ENCODE data around the gene NPAS1. TPM values are rescaled to one million over a fixed set of nuclear protein-coding genes. Genes with fewer than 3 reads are reported as not detected.

Gene NPAS1
- total and polyA plus RNA-seq, 2 of the 8 experiments (the other 6 are each of a cell fraction or from before 2014, with no cell fraction given), result 9.9 to 13.9 TPM

- Histone ChIP-seq H4K8ac (ENCODE audit: extremely low read depth, insufficient read depth, low read length) (no peak overlapping the region), H3K18ac (ENCODE audit: extremely low read depth, low read length) (no peak overlapping the region), H2BK15ac (ENCODE audit: low read length) (no peak overlapping the region), H4K5ac (ENCODE audit: insufficient read length, low read depth, low read length) (no peak overlapping the region), H3K4me2 (ENCODE audit: insufficient read depth in 1 of 2, low read depth in 2 of 2, low read length in 2 of 2) (no peak overlapping the region), H3K79me2 (ENCODE audit: control insufficient read depth in 1 of 2, insufficient read depth in 2 of 2, low read length in 2 of 2) (peaks cover 0 to 2% of the 10 kb centered on the region in 2 experiments; a peak in 1 of 4 replicates), H3K23ac (ENCODE audit: insufficient read length) (no peak overlapping the region), H2BK5ac (ENCODE audit: low read depth, low read length) (peak overlapping the region; percentile 12; the same call in 1 of the 2 replicates), H3K9me3 (ENCODE audit: insufficient read depth in 2 of 2, low read depth in 1 of 2, low read length in 1 of 2) (no peaks in the 10 kb centered on the region), H3K4ac (replicated peaks; ENCODE audit: insufficient read length, low read depth, low read length) (no peak overlapping the region), H3K79me1 (ENCODE audit: low read depth, low read length) (peaks cover 6% of the 10 kb centered on the region), H2AFZ (ENCODE audit: low read length) (no peak overlapping the region), H2AK5ac (ENCODE audit: low read depth, low read length) (no peak overlapping the region), H2BK12ac (ENCODE audit: low read depth, low read length) (no peak overlapping the region), H3K9ac (replicated peaks in 1 of 4; ENCODE audit: extremely low read depth in 1 of 4, low read depth in 3 of 4, low read length in 3 of 4) (no peak overlapping the region), H2BK120ac (replicated peaks; ENCODE audit: low read depth, low read length) (no peak overlapping the region), H3K36me3 (ENCODE audit: control insufficient read depth in 2 of 4, insufficient read depth in 4 of 4, low read length in 3 of 4) (peaks cover 26 to 67% (median 45%) of the 10 kb centered on the region in 4 experiments), H3K14ac (ENCODE audit: insufficient read length) (no peak overlapping the region), H3K27me3 (replicated peaks in 1 of 4; ENCODE audit: control insufficient read depth in 3 of 4, extremely low read depth in 1 of 4, insufficient read depth in 3 of 4, low read length in 3 of 4) (no peaks in the 10 kb centered on the region), H3K56ac (replicated peaks; ENCODE audit: insufficient read length, low read depth, low read length) (no peak overlapping the region), H3K4me1 (replicated peaks in 1 of 4; ENCODE audit: control insufficient read depth in 3 of 4, insufficient read depth in 4 of 4, low read length in 3 of 4) (no peaks in the 10 kb centered on the region), H3K4me3 (ENCODE audit: extremely low read depth in 1 of 4, insufficient read depth in 2 of 4, low read depth in 3 of 4, low read length in 4 of 4) (no peak overlapping the region), H3K23me2 (ENCODE audit: low read depth, low read length) (no peaks in the 10 kb centered on the region), H4K20me1 (replicated peaks in 1 of 2; ENCODE audit: control insufficient read depth in 1 of 2, insufficient read depth in 2 of 2, low read length in 2 of 2) (peaks cover 9 to 22% of the 10 kb centered on the region in 2 experiments), H4K91ac (replicated peaks; ENCODE audit: insufficient read length, low read length) (no peak overlapping the region), H3K27ac (ENCODE audit: low read depth, low read length) (no peak overlapping the region; the same call in 1 of the 2 replicates), H2BK20ac (ENCODE audit: low read length) (no peak overlapping the region)
- FAIRE-seq (no peak), DNase-seq (ENCODE audit: low read depth in 1 of 2, low spot score in 2 of 2) (no peak)
- WGBS, 2 experiments (ENCODE audit: extremely low coverage in 1 of 2, insufficient coverage in 1 of 2, insufficient read length in 1 of 2, insufficient replicate concordance in 2 of 2, low coverage in 1 of 2, low lambda C conversion rate in 2 of 2, missing lambda C conversion rate in 1 of 2), result 96% methylated on average over 11 of the region's 15 CpGs; no CpG with 5 or more reads in 1 of the 2 experiments
- POLR2A ChIA-PET (ENCODE audit: partially characterized antibody), result interaction anchor here (1.2 to 1.9 kb wide), 3 partner anchors 9 to 35 kb away, joined by 3 to 4 read pairs (median 4); no protein-coding TSS in a partner anchor
- TF ChIP-seq POLR2A (IDR thresholded peaks at IDR 0.05; ENCODE audit: control extremely low read depth in 1 of 2, low read depth in 2 of 2, low read length in 2 of 2) (no peak), SP1 (IDR thresholded peaks at IDR 0.05; ENCODE audit: low read depth, low read length) (no peak)
- CTCF ChIA-PET (ENCODE audit: partially characterized antibody), result interaction anchor here (0.8 to 1.7 kb wide), 11 partner anchors 9 to 120 kb away, joined by 3 to 5 read pairs (median 4); no protein-coding TSS in a partner anchor
These were observed 50.2 kb downstream of the NPAS1 start for GRCh38 chr19:47069795-47070194.
